NCI-H345 treated with DMSO at 0.1 percent for 48 hours (cell line): ENCODE measurements around the gene STX16.
"Not testable (repeated sequence)": the region's sequence is repeated elsewhere in the genome, so short reads cannot be mapped to it uniquely, and the experiment has no call there.

ENCODE experiments used
- DNase-seq: peaks from one replicate; lab custom pipeline; 2025; ENCODE audit not compliant: unreplicated experiment; lab: John Stamatoyannopoulos, UW

STX16 gene

GRCh38 chr20:58721951-58722778 is 71.1 kb downstream of the STX16 start:
- DNase-seq: no peak

- DNase-seq: no peak
These were observed 72.0 kb downstream of the STX16 start for GRCh38 chr20:58722877-58723627.

GRCh38 chr20:58723628-58723984 is 72.5 kb downstream of the STX16 start:
- DNase-seq: no peak

GRCh38 chr20:58726156-58726555 is 75.1 kb downstream of the STX16 start:
- not testable (repeated sequence) for DNase-seq
